Upper lobe of left lung (tissue), 6 donors: Measurements from ENCODE around the gene PLEKHG7. TPM values are rescaled to one million over a fixed set of nuclear protein-coding genes. Genes with fewer than 3 reads are reported as not detected.

Source experiments
- ATAC-seq, 2 donors: fragments of 200-7000 bp; cut with Tn5 transposase; one replicate each; pipeline ENCODE4 v1.9.1; 2022; ENCODE audit warnings: mild to moderate bottlenecking in 2 of 2, moderate library complexity in 2 of 2; ENCODE audit not compliant: low FRiP score in 2 of 2
- DNase-seq, 2 donors: peaks; one replicate each; pipeline ENCODE4 v3.0.0-alpha.2; 2019 to 2020
- H3K27ac ChIP-seq, 4 donors: fragments of 200-600 bp; sonication (generic); one replicate each; pipeline ENCODE4 v1.5.1; 2016 to 2019
- H3K27me3 ChIP-seq, 4 donors: fragments of 200-600 bp; sonication (generic); one replicate each; pipeline ENCODE4 v1.5.1; 2017 to 2019
- H3K36me3 ChIP-seq, 4 donors: fragments of 200-600 bp; sonication (generic); one replicate each; pipeline ENCODE4 v1.5.1; 2016 to 2019
- H3K4me1 ChIP-seq, 4 donors: fragments of 200-600 bp; sonication (generic); one replicate each; pipeline ENCODE4 v1.5.1; 2018 to 2019
- H3K4me3 ChIP-seq, 4 donors: fragments of 200-600 bp; sonication (generic); one replicate each; pipeline ENCODE4 v1.5.1; 2017 to 2019; ENCODE audit warnings: mild to moderate bottlenecking in 2 of 4, moderate library complexity in 1 of 4
- H3K9me3 ChIP-seq, 4 donors: fragments of 200-600 bp; sonication (generic); one replicate each; pipeline ENCODE4 v1.5.1; 2018 to 2019
- CTCF ChIP-seq, 6 experiments: fragments of 450-650 bp in 4 of 6; fragments of 200-600 bp in 2 of 6; sonication (generic) in 2 of 6; IDR thresholded peaks; one replicate each; pipeline ENCODE4 v1.5.1; 2016 to 2019; ENCODE audit warnings: antibody characterized with exemption in 6 of 6
- EP300 ChIP-seq, 4 donors: sonication (generic); formaldehyde crosslinking; IDR thresholded peaks; one replicate each; pipeline ENCODE4 v1.5.1; 2017; ENCODE audit warnings: antibody characterized with exemption in 4 of 4, control low read depth in 2 of 4
- POLR2A ChIP-seq, 4 donors: fragments of 450-650 bp; IDR thresholded peaks; one replicate each; pipeline ENCODE4 v1.5.1; 2016 to 2017; ENCODE audit warnings: antibody characterized with exemption in 4 of 4, mild to moderate bottlenecking in 2 of 4
- POLR2AphosphoS5 ChIP-seq, 2 donors: sonication (generic); formaldehyde crosslinking; IDR thresholded peaks; one replicate each; pipeline ENCODE4 v1.5.1; 2017; ENCODE audit warnings: antibody characterized with exemption in 2 of 2
- WGBS, 2 donors: methylation state at CpG; one replicate each; pipeline ENCODE4 v1.1.5; 2017 to 2018; 5-methylcytosine and 5-hydroxymethylcytosine counted together
- total RNA-seq, 6 donors: library from RNA; depleted of rRNA in 4 of 6; stranded (reverse); fragments of >200 nt in 4 of 6; gene quantifications; one replicate each; pipeline versions ENCODE4 v1.1.0 to v1.2.1, GENCODE V29; 2016 to 2021
- donor health status: DM: no; HTN: no; CAD: no; lungs with moderate emphysema.
- donor health status: DM: no; HTN: yes; CAD: no; lungs with severe emphysema.

The PLEKHG7 gene
- total RNA-seq, 6 donors from 2014 or later: 0.91 to 15.9 (median 2.0) TPM; not detected in 1

GRCh38 chr12:92762773-92763172, 60.0 kb downstream of the PLEKHG7 start:
- H3K36me3 ChIP-seq: no peaks in the 10 kb centered on the region
- TF ChIP-seq POLR2AphosphoS5 (IDR thresholded peaks at IDR 0.05): no peak
- no peak for TF ChIP-seq EP300 (IDR thresholded peaks at IDR 0.05)
- no peak for TF ChIP-seq POLR2A (IDR thresholded peaks at IDR 0.05)
- TF ChIP-seq CTCF (IDR thresholded peaks at IDR 0.05): no peak
- no peaks in the 10 kb centered on the region for H3K27me3 ChIP-seq
- ATAC-seq (no peak), DNase-seq (no peak)
- WGBS, 2 donors: 94 to 96% methylated on average over 5 of the region's 5 CpGs
- H3K4me3 ChIP-seq: no peak overlapping the region
- H3K9me3 ChIP-seq: no peaks in the 10 kb centered on the region
- no peaks in the 10 kb centered on the region for H3K4me1 ChIP-seq
- H3K27ac ChIP-seq: no peak overlapping the region

- 92 to 94% methylated on average over 5 of the region's 5 CpGs for WGBS, 2 donors
- Histone ChIP-seq H3K36me3 (no peaks in the 10 kb centered on the region), H3K4me3 (no peak overlapping the region), H3K27me3 (no peaks in the 10 kb centered on the region), H3K4me1 (peaks cover 7 to 15% (median 11%) of the 10 kb centered on the region in 4 donors), H3K27ac (no peak overlapping the region), H3K9me3 (no peaks in the 10 kb centered on the region)
- ATAC-seq (peak in 1 of 2 donors; percentile 27), DNase-seq (no peak)
- TF ChIP-seq CTCF (IDR thresholded peaks at IDR 0.05): no peak
- TF ChIP-seq EP300 (IDR thresholded peaks at IDR 0.05): no peak
- no peak for TF ChIP-seq POLR2AphosphoS5 (IDR thresholded peaks at IDR 0.05)
- no peak for TF ChIP-seq POLR2A (IDR thresholded peaks at IDR 0.05)
Observed at GRCh38 chr12:92764831-92765230, 62.0 kb downstream of the PLEKHG7 start.

GRCh38 chr12:92765871-92766270, 63.1 kb downstream of the PLEKHG7 start:
- Histone ChIP-seq H3K4me3 (no peak overlapping the region), H3K4me1 (peaks cover 7 to 21% (median 15%) of the 10 kb centered on the region in 4 donors), H3K27me3 (no peaks in the 10 kb centered on the region), H3K27ac (no peak overlapping the region), H3K9me3 (no peaks in the 10 kb centered on the region), H3K36me3 (no peaks in the 10 kb centered on the region)
- ATAC-seq (no peak), DNase-seq (no peak)
- TF ChIP-seq CTCF (IDR thresholded peaks at IDR 0.05): no peak
- no peak for TF ChIP-seq POLR2A (IDR thresholded peaks at IDR 0.05)
- no peak for TF ChIP-seq EP300 (IDR thresholded peaks at IDR 0.05)
- TF ChIP-seq POLR2AphosphoS5 (IDR thresholded peaks at IDR 0.05): no peak
- WGBS, 2 donors: 88 to 95% methylated on average over 1 of the region's 1 CpG

- peak in 1 of 2 donors; percentile 45 for ATAC-seq
Observed at GRCh38 chr12:92769124-92769901, 66.5 kb downstream of the PLEKHG7 start.

More at GRCh38 chr12:92769124-92769901, 66.5 kb downstream of the PLEKHG7 start:
- Histone ChIP-seq H3K27ac (peak overlapping the region in 1 of 4 donors; percentile 24), H3K4me3 (no peak overlapping the region), H3K9me3 (no peaks in the 10 kb centered on the region), H3K36me3 (no peaks in the 10 kb centered on the region), H3K4me1 (peaks cover 7 to 30% (median 22%) of the 10 kb centered on the region in 4 donors), H3K27me3 (no peaks in the 10 kb centered on the region)
- DNase-seq: no peak
- 65 to 67% methylated on average over 4 of the region's 4 CpGs for WGBS, 2 donors
- no peak for TF ChIP-seq POLR2AphosphoS5 (IDR thresholded peaks at IDR 0.05)
- TF ChIP-seq POLR2A (IDR thresholded peaks at IDR 0.05): no peak
- TF ChIP-seq CTCF (IDR thresholded peaks at IDR 0.05): no peak
- TF ChIP-seq EP300 (IDR thresholded peaks at IDR 0.05): no peak
